HL-60 (cell line): ENCODE results near the gene FSTL5.

Experiments
- TF ChIP-seq, protein P1 (sequence below): IDR thresholded peaks from one replicate; pipeline ENCODE4 v1.5.1; 2011; ENCODE audit warnings: low read length, control low read depth, inconsistent platforms; ENCODE audit not compliant: insufficient read depth
- TF ChIP-seq, protein P2 (sequence below): IDR thresholded peaks from 2 replicates; pipeline ENCODE4 v1.6.1; 2012; ENCODE audit warnings: low read depth; ENCODE audit not compliant: insufficient replicate concordance

DNA sequence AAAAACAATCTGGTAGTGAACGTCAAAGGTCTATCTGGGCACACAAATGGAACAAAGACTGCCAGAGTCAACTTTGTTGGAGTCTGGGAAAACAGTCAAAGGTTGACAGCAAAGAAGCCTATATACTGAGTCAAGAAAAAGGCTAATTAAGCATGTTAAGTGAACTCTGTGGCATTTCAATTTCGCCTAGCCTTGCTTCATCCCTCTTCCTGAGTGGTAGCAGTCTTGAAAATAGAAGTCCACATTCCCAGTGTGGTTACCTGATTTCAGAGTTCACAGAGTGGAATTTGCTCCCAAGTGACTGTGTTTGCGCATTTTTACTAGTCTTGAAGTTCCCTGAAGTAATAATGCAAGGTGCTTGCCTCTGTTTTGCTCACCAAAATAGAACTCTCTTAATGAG is 760.0 kb downstream of the FSTL5 start:
- TF ChIP-seq, protein P1, sequence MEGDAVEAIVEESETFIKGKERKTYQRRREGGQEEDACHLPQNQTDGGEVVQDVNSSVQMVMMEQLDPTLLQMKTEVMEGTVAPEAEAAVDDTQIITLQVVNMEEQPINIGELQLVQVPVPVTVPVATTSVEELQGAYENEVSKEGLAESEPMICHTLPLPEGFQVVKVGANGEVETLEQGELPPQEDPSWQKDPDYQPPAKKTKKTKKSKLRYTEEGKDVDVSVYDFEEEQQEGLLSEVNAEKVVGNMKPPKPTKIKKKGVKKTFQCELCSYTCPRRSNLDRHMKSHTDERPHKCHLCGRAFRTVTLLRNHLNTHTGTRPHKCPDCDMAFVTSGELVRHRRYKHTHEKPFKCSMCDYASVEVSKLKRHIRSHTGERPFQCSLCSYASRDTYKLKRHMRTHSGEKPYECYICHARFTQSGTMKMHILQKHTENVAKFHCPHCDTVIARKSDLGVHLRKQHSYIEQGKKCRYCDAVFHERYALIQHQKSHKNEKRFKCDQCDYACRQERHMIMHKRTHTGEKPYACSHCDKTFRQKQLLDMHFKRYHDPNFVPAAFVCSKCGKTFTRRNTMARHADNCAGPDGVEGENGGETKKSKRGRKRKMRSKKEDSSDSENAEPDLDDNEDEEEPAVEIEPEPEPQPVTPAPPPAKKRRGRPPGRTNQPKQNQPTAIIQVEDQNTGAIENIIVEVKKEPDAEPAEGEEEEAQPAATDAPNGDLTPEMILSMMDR = no peak
- TF ChIP-seq, protein P2, sequence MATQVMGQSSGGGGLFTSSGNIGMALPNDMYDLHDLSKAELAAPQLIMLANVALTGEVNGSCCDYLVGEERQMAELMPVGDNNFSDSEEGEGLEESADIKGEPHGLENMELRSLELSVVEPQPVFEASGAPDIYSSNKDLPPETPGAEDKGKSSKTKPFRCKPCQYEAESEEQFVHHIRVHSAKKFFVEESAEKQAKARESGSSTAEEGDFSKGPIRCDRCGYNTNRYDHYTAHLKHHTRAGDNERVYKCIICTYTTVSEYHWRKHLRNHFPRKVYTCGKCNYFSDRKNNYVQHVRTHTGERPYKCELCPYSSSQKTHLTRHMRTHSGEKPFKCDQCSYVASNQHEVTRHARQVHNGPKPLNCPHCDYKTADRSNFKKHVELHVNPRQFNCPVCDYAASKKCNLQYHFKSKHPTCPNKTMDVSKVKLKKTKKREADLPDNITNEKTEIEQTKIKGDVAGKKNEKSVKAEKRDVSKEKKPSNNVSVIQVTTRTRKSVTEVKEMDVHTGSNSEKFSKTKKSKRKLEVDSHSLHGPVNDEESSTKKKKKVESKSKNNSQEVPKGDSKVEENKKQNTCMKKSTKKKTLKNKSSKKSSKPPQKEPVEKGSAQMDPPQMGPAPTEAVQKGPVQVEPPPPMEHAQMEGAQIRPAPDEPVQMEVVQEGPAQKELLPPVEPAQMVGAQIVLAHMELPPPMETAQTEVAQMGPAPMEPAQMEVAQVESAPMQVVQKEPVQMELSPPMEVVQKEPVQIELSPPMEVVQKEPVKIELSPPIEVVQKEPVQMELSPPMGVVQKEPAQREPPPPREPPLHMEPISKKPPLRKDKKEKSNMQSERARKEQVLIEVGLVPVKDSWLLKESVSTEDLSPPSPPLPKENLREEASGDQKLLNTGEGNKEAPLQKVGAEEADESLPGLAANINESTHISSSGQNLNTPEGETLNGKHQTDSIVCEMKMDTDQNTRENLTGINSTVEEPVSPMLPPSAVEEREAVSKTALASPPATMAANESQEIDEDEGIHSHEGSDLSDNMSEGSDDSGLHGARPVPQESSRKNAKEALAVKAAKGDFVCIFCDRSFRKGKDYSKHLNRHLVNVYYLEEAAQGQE = no peak
